Measurements from ENCODE around the gene RPS6KA3. TPM values are rescaled to one million over a fixed set of nuclear protein-coding genes. Genes with fewer than 3 reads are reported as not detected.

RPS6KA3 gene
- total RNA-seq, 1 experiment from 2014 or later, result 9.2 TPM

DNA sequence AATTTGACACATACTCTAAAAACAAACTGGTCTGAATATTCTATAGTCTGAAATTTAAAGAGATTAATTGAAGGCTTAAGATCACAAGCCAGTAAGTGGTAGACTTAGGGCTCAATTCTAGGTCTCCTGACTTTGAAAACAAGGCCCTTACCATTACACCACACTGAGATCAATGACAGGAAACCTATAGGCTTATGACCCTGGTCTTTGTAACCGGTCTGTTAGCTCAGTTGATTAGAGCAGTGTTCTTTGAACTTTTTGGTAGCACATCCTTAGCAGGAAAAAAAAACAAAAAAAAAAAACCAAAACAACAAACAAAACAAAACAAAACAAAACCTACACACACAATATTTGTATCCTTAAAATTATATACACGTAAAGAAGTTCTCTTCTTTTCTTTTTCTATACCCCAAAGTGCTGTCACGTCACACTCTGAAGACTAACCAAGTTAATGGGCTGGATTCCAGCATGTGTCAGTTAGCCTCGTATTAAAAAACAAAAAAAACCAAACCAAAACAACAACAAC is 55.4 kb downstream of the RPS6KA3 start:
- no peaks in the 10 kb centered on the region for H3K79me1 ChIP-seq (ENCODE audit: insufficient read depth, low read depth, low read length, poor library complexity, severe bottlenecking)
- H3T11ph ChIP-seq (ENCODE audit: low read length), result no peak overlapping the region
- DNase-seq, result no peak
- Mint-ChIP-seq H3K9me3 (peaks cover 58 to 76% of the 10 kb centered on the region in 2 experiments), H3K27ac (no peak overlapping the region), H3K27me3 (ENCODE audit: low read depth) (no peaks in the 10 kb centered on the region; the same call in 1 of the 2 replicates), H3K4me3 (no peak overlapping the region), H3K36me3 (ENCODE audit: insufficient read depth in 1 of 3, low read depth in 3 of 3) (peaks cover 5 to 13% (median 6%) of the 10 kb centered on the region in 3 experiments), H3K4me1 (peaks cover 3 to 6% of the 10 kb centered on the region in 2 experiments; a peak in 3 of 4 replicates)
- 100% methylated on average over 1 of the region's 4 CpGs for WGBS (ENCODE audit: extremely low coverage, insufficient read length, low lambda C conversion rate)
- H3K27me3 ChIP-seq (ENCODE audit: insufficient read depth, low read length), result no peaks in the 10 kb centered on the region
- H3K9me3 ChIP-seq (ENCODE audit: control insufficient read depth, low read depth, low read length), result peaks cover 8% of the 10 kb centered on the region
- no peak overlapping the region for H3K4me2 ChIP-seq (ENCODE audit: insufficient read depth, insufficient read length, low read length)
- no peak overlapping the region for H2AK5ac ChIP-seq (ENCODE audit: insufficient read length, low read length)
- no peak overlapping the region for H3K9ac ChIP-seq (ENCODE audit: extremely low read depth, insufficient read length, low read length)
- TF ChIP-seq, protein P1, sequence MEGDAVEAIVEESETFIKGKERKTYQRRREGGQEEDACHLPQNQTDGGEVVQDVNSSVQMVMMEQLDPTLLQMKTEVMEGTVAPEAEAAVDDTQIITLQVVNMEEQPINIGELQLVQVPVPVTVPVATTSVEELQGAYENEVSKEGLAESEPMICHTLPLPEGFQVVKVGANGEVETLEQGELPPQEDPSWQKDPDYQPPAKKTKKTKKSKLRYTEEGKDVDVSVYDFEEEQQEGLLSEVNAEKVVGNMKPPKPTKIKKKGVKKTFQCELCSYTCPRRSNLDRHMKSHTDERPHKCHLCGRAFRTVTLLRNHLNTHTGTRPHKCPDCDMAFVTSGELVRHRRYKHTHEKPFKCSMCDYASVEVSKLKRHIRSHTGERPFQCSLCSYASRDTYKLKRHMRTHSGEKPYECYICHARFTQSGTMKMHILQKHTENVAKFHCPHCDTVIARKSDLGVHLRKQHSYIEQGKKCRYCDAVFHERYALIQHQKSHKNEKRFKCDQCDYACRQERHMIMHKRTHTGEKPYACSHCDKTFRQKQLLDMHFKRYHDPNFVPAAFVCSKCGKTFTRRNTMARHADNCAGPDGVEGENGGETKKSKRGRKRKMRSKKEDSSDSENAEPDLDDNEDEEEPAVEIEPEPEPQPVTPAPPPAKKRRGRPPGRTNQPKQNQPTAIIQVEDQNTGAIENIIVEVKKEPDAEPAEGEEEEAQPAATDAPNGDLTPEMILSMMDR (conservative IDR thresholded peaks at IDR 0.05), result no peak
- no peak overlapping the region for H3K14ac ChIP-seq (ENCODE audit: insufficient read depth, low read length)
- H2BK15ac ChIP-seq (ENCODE audit: low read depth, low read length), result no peak overlapping the region
- H2BK5ac ChIP-seq (ENCODE audit: insufficient read length, low read length), result no peak overlapping the region
- H3K4ac ChIP-seq (ENCODE audit: low read depth, low read length), result no peak overlapping the region
- H3K23me2 ChIP-seq (ENCODE audit: insufficient read length, low read depth, low read length, poor library complexity, severe bottlenecking), result no peaks in the 10 kb centered on the region
- no peak overlapping the region for H2BK20ac ChIP-seq (ENCODE audit: low read depth, low read length, poor library complexity, severe bottlenecking)
- no peak overlapping the region for H4K91ac ChIP-seq (ENCODE audit: insufficient read length, low read depth, low read length)
- no peak overlapping the region for H3K18ac ChIP-seq (ENCODE audit: insufficient read length, low read depth, low read length)
- no peaks in the 10 kb centered on the region for H4K20me1 ChIP-seq (ENCODE audit: control insufficient read depth, insufficient read depth, insufficient read length)
- H3K79me2 ChIP-seq (ENCODE audit: insufficient read depth, low read length), result no peaks in the 10 kb centered on the region
- no peak overlapping the region for H2AFZ ChIP-seq (ENCODE audit: low read length)
- H3K27ac ChIP-seq (ENCODE audit: insufficient read length, low read depth, low read length), result no peak overlapping the region
- H3K56ac ChIP-seq (ENCODE audit: insufficient read length, low read depth, low read length), result no peak overlapping the region
- no peak overlapping the region for H4K8ac ChIP-seq (replicated peaks; ENCODE audit: insufficient read length, low read depth, low read length)
- H4K5ac ChIP-seq (ENCODE audit: insufficient read length, low read depth, low read length), result no peak overlapping the region
- H3K23ac ChIP-seq (ENCODE audit: insufficient read length, low read depth, low read length), result no peak overlapping the region
- H2BK12ac ChIP-seq (ENCODE audit: insufficient read length, low read depth, low read length), result no peak overlapping the region
- H3K4me1 ChIP-seq (ENCODE audit: insufficient read depth, low read length), result no peaks in the 10 kb centered on the region
- H2BK120ac ChIP-seq (ENCODE audit: low read depth, low read length, poor library complexity, severe bottlenecking), result no peak overlapping the region
